Erythroblast (primary cell): ENCODE measurements around the gene GIPC3.

Experiments used
- GATA1 ChIP-seq: IDR thresholded peaks from 2 replicates; pipeline ENCODE4 v1.6.1; 2011; ENCODE audit warnings: low read depth, mild to moderate bottlenecking, control low read depth, low read length, moderate library complexity
- POLR2A ChIP-seq: IDR thresholded peaks from 2 replicates; pipeline ENCODE4 v1.6.1; 2011; ENCODE audit warnings: mild to moderate bottlenecking, low read length

DNA sequence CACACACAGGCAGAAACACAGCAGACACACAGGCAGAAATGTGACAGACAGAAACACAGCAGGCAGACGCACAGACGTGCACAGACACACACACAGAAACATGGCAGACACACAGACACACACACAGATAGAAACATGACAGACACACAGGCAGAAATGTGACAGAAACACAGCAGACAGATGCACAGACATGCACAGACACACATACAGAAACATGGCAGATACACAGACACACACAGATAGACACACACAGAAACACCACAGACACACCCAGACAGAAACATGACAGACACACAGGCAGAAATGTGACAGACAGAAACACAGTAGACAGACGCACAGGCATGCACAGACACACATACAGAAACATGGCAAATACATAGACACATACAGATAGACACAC, 20.1 kb downstream of the GIPC3 start:
- TF ChIP-seq POLR2A: no peak
- no peak for TF ChIP-seq GATA1
